NK-92 (cell line): ENCODE data around the gene ALKBH1.

ENCODE experiments used
- DNase-seq: peaks from one replicate; lab custom pipeline; 2025; ENCODE audit not compliant: unreplicated experiment; lab: John Stamatoyannopoulos, UW

The ALKBH1 gene

DNA sequence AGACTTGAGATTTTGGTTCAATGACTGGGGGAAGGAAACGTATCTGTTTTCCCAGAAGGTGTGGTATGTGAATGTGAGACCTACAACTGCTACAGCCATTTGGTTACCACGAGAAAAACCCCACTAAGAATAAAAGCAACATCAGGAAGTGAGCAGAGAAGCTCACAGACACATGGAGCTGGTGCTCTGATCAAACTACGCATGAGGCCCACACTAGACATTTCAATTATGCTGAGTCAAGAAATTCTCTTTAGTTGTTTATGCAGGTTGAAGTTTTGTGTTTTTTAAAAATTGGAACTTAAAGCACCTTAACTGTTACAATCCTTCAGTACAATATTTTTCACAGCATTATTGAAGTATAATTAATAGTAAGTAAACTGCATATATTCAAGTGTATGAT lies 82.5 kb downstream of the ALKBH1 start:
- no peak for DNase-seq

DNA sequence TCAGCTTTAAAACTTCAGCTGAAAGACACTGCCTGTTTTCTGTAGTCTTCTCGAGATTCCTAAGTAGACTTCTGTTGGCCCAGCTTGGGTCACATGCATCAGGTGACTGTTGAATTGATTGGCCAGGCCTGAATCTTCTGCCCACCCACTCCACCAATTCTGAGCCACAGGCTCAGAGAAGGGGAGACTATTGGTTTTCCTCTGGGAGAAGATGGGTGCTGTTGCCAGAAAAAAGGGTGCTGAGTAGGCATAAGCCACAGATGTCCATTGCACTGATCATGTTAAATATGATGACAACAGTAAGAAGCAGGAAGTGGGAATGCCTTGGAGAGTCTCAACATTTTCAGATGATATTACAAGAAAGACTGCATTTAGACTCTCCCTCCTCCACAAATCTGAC lies 84.6 kb downstream of the ALKBH1 start:
- DNase-seq: no peak
